GM08714 (cell line): ENCODE data around the gene AGXT2.

Source experiments
- H3K4me3 ChIP-seq: fragments of 200-500 bp; sonication (Bioruptor generic); 2 replicates; pipeline ENCODE4 v1.5.1; 2014; ENCODE audit warnings: mild to moderate bottlenecking, low read length, inconsistent platforms
- ZNF274 ChIP-seq: IDR thresholded peaks from 2 replicates; pipeline ENCODE4 v1.6.1; 2012; ENCODE audit warnings: mild to moderate bottlenecking, low read depth, low read length

The AGXT2 gene

DNA sequence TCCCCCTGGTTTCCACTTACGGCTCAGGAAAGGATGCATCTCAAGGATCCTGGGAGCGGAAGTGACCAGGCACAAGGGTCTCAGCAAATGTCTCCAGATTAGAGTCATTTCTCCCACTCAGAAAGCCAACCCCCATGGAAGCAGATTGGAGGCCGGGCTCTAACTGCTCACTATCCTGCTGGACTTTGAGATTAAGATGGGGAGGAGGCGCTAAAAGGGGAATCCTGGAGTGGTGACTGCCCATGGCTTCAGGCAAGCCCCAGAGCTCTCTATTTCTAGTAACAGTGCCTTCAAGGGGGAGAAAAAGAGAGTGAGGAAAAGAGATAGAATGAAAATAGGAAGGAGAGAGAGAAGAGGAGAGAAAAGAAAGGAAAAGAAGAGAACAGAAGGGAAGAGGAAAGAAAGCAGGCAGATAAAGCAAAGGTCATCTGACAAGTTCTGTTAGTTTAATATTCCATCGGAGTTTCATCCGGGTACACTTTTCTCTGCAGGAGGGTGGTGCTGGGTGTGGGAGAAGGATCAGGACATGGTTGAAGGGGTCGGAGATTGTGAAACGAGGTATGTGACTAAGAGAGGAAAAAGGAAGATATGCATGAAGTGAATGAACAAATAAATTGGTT is at the start of gene AGXT2:
AGXT2 (minus strand) TSS at position 165 of the 620 bp plus-strand sequence; CDS start at position 108, 57 bp downstream.
- no peak for TF ChIP-seq ZNF274
- H3K4me3 ChIP-seq = no peak within 1 kb of the TSS

- no peak overlapping the region for H3K4me3 ChIP-seq
- no peak for TF ChIP-seq ZNF274
Measured at GRCh38 chr5:35096932-35097331, 49.2 kb upstream of the AGXT2 start.

- TF ChIP-seq ZNF274 = no peak
- H3K4me3 ChIP-seq = no peak overlapping the region
Measured at GRCh38 chr5:35096216-35096615, 48.5 kb upstream of the AGXT2 start.

DNA sequence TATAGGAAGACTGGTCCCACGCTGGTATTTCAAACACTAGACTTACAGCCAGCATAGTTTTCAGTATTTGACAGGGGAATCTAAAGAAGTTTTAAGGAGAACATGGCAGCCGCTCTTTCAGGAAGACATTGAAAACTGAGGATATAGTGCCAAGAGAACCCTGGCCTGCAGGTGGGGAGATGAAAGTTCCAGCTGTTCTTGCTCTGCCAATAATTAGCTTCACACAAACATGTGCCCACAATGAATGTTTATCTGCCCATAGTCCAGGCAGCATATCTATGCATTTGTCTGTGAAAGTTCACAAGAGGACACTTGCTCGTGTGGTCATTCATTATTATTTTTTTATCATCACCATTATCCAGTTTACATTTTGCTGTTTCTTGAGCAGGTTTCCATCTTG is 47.6 kb upstream of the AGXT2 start:
- H3K4me3 ChIP-seq = no peak overlapping the region
- no peak for TF ChIP-seq ZNF274

- TF ChIP-seq ZNF274 = no peak
Measured at GRCh38 chr5:35094948-35095347, 47.2 kb upstream of the AGXT2 start.

GRCh38 chr5:35092703-35093102 is 45.0 kb upstream of the AGXT2 start:
- H3K4me3 ChIP-seq = no peak overlapping the region
- TF ChIP-seq ZNF274 = no peak

More at GRCh38 chr5:35094948-35095347, 47.2 kb upstream of the AGXT2 start:
- H3K4me3 ChIP-seq = no peak overlapping the region

GRCh38 chr5:35091704-35092103 is 44.0 kb upstream of the AGXT2 start:
- no peak for TF ChIP-seq ZNF274

GRCh38 chr5:35089334-35090314 is 41.9 kb upstream of the AGXT2 start:
- no peak for TF ChIP-seq ZNF274
- no peak overlapping the region for H3K4me3 ChIP-seq

More at GRCh38 chr5:35091704-35092103, 44.0 kb upstream of the AGXT2 start:
- H3K4me3 ChIP-seq = no peak overlapping the region

DNA sequence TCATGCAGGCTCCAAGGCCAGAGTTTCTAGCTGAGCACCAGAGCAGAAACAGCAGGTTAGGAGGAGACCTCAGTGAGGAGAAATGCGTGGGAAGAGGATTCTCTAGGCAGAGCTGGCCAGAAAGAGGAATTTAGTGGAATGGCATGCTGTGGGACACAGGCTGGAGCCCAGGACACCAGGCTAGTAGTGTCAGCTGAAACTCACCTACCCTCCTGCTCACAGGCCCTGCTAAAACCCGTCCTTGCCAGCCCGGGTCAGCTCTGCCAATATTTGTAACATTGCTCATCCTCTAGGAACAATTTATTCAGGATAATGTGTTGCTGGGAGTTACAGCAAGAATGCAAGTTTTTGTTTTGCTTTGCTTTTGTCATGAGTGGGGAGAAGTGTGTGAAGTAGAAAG is 40.2 kb upstream of the AGXT2 start:
- H3K4me3 ChIP-seq = no peak overlapping the region

GRCh38 chr5:35083150-35083549 is 35.4 kb upstream of the AGXT2 start:
- H3K4me3 ChIP-seq = no peak overlapping the region
- no peak for TF ChIP-seq ZNF274

More for the DNA sequence above, 40.2 kb upstream of the AGXT2 start:
- no peak for TF ChIP-seq ZNF274

DNA sequence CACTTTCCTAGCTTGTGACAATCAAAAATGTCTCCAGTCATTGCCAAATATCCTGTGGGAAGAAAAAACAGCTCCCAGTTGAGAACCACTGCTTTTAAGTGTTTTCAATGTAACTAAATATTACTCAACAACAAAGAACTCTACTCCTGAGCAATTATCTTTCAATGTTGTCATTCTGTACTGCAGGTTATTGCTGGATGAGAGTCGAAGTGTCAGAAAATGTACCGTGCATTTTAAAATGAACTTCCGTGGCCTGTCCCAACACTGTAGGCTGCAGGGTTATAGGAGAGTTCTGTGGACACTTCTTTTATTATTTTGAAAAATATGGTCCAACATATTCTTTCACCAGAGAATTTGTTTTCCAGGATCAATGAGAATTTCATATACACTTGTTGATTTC is 34.8 kb upstream of the AGXT2 start:
- H3K4me3 ChIP-seq = no peak overlapping the region
- TF ChIP-seq ZNF274 = no peak

DNA sequence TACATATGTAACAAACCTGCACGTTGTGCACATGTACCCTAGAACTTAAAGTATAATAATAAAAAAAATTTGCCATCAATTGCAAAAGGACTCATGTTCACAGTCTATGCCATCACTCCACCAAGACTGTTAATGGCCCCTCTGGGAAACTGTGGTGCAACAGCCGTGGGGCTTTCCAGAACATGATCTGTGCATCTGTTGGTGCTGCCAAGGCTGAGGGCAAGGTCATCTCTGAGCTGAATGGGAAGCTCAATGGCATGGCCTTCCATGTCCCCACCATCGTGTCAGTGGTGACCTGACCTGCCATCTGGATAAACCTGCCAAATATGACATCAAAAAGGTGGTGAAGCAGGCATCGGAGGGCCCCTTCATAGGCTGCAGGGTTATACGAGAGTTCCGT is 33.4 kb upstream of the AGXT2 start:
- TF ChIP-seq ZNF274 = no peak
- no peak overlapping the region for H3K4me3 ChIP-seq

- no peak for TF ChIP-seq ZNF274
- no peak overlapping the region for H3K4me3 ChIP-seq
Measured at GRCh38 chr5:35073160-35073559, 25.4 kb upstream of the AGXT2 start.

DNA sequence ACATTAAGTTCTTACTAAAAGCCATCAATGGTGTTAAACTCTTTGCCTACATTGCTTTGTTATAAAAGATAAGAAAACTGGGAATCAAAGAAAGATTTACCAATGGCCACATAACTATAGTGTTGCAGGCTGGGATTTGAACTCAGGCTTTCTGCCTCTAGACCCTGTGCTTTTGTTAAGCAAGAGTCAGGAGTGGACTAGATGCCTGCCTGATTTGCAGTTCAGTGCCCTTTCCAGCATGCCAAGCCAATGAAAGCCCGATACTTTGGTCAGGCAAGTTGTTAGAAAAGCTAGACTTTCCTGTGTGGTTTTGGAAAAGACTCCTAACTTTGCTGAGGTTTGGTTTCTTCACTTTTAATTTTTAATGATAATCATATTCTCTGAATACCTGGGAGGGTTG is 21.4 kb upstream of the AGXT2 start:
- no peak for TF ChIP-seq ZNF274
- no peak overlapping the region for H3K4me3 ChIP-seq

GRCh38 chr5:35067985-35068384 is 20.2 kb upstream of the AGXT2 start:
- no peak for TF ChIP-seq ZNF274
- no peak overlapping the region for H3K4me3 ChIP-seq
